ENCODE results near the gene CEP295NL.

CEP295NL gene

GRCh38 chr17:78919861-78920450 is 17.0 kb upstream of the CEP295NL start:
- Histone ChIP-seq H3K27me3 (ENCODE audit: control insufficient read depth, insufficient read depth, low read length) (no peaks in the 10 kb centered on the region), H3K4me3 (ENCODE audit: low read depth, low read length) (no peak overlapping the region), H3K9ac (no peak overlapping the region), H3K4me2 (ENCODE audit: low read length) (no peak overlapping the region), H3K36me3 (ENCODE audit: control insufficient read depth, insufficient read depth, low read length) (no peaks in the 10 kb centered on the region), H3K4me1 (peaks cover 7% of the 10 kb centered on the region), H3K9me3 (ENCODE audit: control insufficient read depth, low read length) (no peaks in the 10 kb centered on the region), H2AFZ (no peak overlapping the region), H3K79me2 (no peaks in the 10 kb centered on the region), H3K27ac (no peak overlapping the region)
- TF ChIP-seq, protein P1, sequence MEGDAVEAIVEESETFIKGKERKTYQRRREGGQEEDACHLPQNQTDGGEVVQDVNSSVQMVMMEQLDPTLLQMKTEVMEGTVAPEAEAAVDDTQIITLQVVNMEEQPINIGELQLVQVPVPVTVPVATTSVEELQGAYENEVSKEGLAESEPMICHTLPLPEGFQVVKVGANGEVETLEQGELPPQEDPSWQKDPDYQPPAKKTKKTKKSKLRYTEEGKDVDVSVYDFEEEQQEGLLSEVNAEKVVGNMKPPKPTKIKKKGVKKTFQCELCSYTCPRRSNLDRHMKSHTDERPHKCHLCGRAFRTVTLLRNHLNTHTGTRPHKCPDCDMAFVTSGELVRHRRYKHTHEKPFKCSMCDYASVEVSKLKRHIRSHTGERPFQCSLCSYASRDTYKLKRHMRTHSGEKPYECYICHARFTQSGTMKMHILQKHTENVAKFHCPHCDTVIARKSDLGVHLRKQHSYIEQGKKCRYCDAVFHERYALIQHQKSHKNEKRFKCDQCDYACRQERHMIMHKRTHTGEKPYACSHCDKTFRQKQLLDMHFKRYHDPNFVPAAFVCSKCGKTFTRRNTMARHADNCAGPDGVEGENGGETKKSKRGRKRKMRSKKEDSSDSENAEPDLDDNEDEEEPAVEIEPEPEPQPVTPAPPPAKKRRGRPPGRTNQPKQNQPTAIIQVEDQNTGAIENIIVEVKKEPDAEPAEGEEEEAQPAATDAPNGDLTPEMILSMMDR (IDR thresholded peaks at IDR 0.05), result no peak

GRCh38 chr17:78918979-78919378 is 16.0 kb upstream of the CEP295NL start:
- no peak overlapping the region for H3K27ac ChIP-seq
- H3K9ac ChIP-seq, result no peak overlapping the region
- no peaks in the 10 kb centered on the region for H3K79me2 ChIP-seq
- TF ChIP-seq, protein P1 (IDR thresholded peaks at IDR 0.05), result no peak
- H3K36me3 ChIP-seq (ENCODE audit: control insufficient read depth, insufficient read depth, low read length), result no peaks in the 10 kb centered on the region
- H3K4me2 ChIP-seq (ENCODE audit: low read length), result no peak overlapping the region
- H3K4me3 ChIP-seq (ENCODE audit: low read depth, low read length), result no peak overlapping the region
- peaks cover 3% of the 10 kb centered on the region for H3K4me1 ChIP-seq
- no peaks in the 10 kb centered on the region for H3K27me3 ChIP-seq (ENCODE audit: control insufficient read depth, insufficient read depth, low read length)
- H2AFZ ChIP-seq, result no peak overlapping the region
- H3K9me3 ChIP-seq (ENCODE audit: control insufficient read depth, low read length), result no peaks in the 10 kb centered on the region

- Histone ChIP-seq H3K4me3 (ENCODE audit: low read depth, low read length) (no peak overlapping the region), H2AFZ (no peak overlapping the region), H3K4me1 (no peaks in the 10 kb centered on the region), H3K79me2 (no peaks in the 10 kb centered on the region), H3K27ac (no peak overlapping the region), H3K9ac (no peak overlapping the region), H3K36me3 (ENCODE audit: control insufficient read depth, insufficient read depth, low read length) (no peaks in the 10 kb centered on the region), H3K9me3 (ENCODE audit: control insufficient read depth, low read length) (no peaks in the 10 kb centered on the region), H3K4me2 (ENCODE audit: low read length) (no peak overlapping the region), H3K27me3 (ENCODE audit: control insufficient read depth, insufficient read depth, low read length) (no peaks in the 10 kb centered on the region)
- TF ChIP-seq, protein P1 (IDR thresholded peaks at IDR 0.05), result no peak
These were observed 14.7 kb upstream of the CEP295NL start for GRCh38 chr17:78917451-78918275.

DNA sequence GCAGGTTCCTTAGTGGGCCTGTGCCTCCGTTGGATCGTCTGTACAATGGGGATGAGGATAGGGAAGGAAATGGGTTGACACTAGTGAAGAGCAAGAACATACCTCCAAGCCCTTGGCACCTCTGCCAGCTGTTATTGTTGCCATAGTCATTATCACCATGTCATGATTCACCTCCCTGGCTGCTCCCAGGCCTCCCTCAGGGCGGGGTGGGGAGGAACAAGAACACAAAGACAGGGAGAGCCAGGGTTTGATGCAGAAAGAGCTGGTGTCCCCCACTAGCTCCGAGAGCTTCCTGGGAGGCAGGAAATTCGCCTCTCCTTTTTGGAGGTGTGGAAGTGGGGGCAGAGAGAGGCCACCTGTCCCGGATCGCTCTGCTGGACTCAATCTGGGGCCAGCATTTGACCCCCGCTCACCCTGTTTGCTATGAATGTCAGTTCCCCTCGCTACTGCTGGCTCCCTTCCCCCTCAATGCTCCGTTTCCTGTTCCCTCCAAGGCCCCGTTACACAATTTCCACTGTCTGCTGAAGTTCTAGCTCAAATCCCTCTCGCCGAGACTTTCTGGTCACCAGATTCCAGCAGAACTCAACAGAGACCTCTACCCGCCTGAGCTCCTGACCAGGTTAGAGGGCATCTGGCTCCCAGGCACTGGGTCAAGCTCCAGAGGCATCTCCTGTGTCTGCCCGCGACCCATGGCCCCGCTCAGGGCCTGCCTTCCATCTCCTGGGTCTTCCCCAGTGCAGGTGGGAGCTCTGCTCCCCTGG is 13.1 kb upstream of the CEP295NL start:
- H3K4me2 ChIP-seq (ENCODE audit: low read length), result no peak overlapping the region
- H3K79me2 ChIP-seq, result peaks cover under 1% of the 10 kb centered on the region
- no peaks in the 10 kb centered on the region for H3K9me3 ChIP-seq (ENCODE audit: control insufficient read depth, low read length)
- H3K4me3 ChIP-seq (ENCODE audit: low read depth, low read length), result no peak overlapping the region
- no peak overlapping the region for H3K9ac ChIP-seq
- H3K27ac ChIP-seq, result peak overlapping the region; percentile 13
- H2AFZ ChIP-seq, result no peak overlapping the region
- H3K4me1 ChIP-seq, result no peaks in the 10 kb centered on the region
- no peaks in the 10 kb centered on the region for H3K27me3 ChIP-seq (ENCODE audit: control insufficient read depth, insufficient read depth, low read length)
- H3K36me3 ChIP-seq (ENCODE audit: control insufficient read depth, insufficient read depth, low read length), result no peaks in the 10 kb centered on the region
- TF ChIP-seq, protein P1 (IDR thresholded peaks at IDR 0.05), result no peak

Measured in parathyroid adenoma (tissue), 2 donors.